SK-N-SH treated with all-trans-retinoic acid at 6 μM for 48 hours (cell line): ENCODE data around the gene BBS9.

Experiments used
- ARNTL ChIP-seq: fragments of 450-650 bp; formaldehyde crosslinking; IDR thresholded peaks from 2 replicates; pipeline ENCODE4 v1.5.0; 2020; ENCODE audit warnings: low read depth, mild to moderate bottlenecking, moderate library complexity, borderline replicate concordance
- ESRRG ChIP-seq: fragments of 250-450 bp; sonication (Bioruptor Pico); IDR thresholded peaks from 2 replicates; pipeline ENCODE4 v1.6.1; 2021; ENCODE audit warnings: mild to moderate bottlenecking
- GLIS3 ChIP-seq: fragments of 250-450 bp; sonication (Bioruptor Pico); IDR thresholded peaks from 2 replicates; pipeline ENCODE4 v1.5.0; 2020; ENCODE audit warnings: mild to moderate bottlenecking, moderate library complexity
- OSR1 ChIP-seq: fragments of 250-450 bp; sonication (Bioruptor Pico); IDR thresholded peaks from 2 replicates; pipeline ENCODE4 v1.8.0; 2022; ENCODE audit warnings: moderate library complexity, mild to moderate bottlenecking, inconsistent platforms
- PATZ1 ChIP-seq: fragments of 250-450 bp; sonication (Bioruptor Pico); IDR thresholded peaks from 2 replicates; pipeline ENCODE4 v1.8.0; 2020; ENCODE audit warnings: mild to moderate bottlenecking, moderate library complexity, borderline replicate concordance
- SNAI2 ChIP-seq: fragments of 250-450 bp; sonication (Bioruptor Pico); IDR thresholded peaks from 2 replicates; pipeline ENCODE4 v1.5.0; 2020; ENCODE audit warnings: mild to moderate bottlenecking, moderate library complexity
- TOX ChIP-seq: fragments of 250-450 bp; sonication (Bioruptor Pico); IDR thresholded peaks from 2 replicates; pipeline ENCODE4 v1.8.0; 2021; ENCODE audit warnings: mild to moderate bottlenecking, moderate library complexity, borderline replicate concordance
- TSHZ2 ChIP-seq: fragments of 250-450 bp; sonication (Bioruptor Pico); IDR thresholded peaks from 2 replicates; pipeline ENCODE4 v1.5.0; 2020; ENCODE audit warnings: mild to moderate bottlenecking, moderate library complexity
- ZC3H10 ChIP-seq: fragments of 250-450 bp; sonication (Bioruptor Pico); IDR thresholded peaks from 2 replicates; pipeline ENCODE4 v1.5.1; 2021; ENCODE audit warnings: mild to moderate bottlenecking, moderate library complexity
- ZFP30 ChIP-seq: fragments of 450-650 bp; formaldehyde crosslinking; IDR thresholded peaks from 2 replicates; pipeline ENCODE4 v1.5.0; 2022; ENCODE audit warnings: mild to moderate bottlenecking, moderate library complexity
- ZNF565 ChIP-seq: fragments of 450-650 bp; formaldehyde crosslinking; conservative IDR thresholded peaks from 2 replicates; pipeline ENCODE4 v1.5.0; 2020; ENCODE audit warnings: low read depth, mild to moderate bottlenecking, moderate library complexity
- ZNF70 ChIP-seq: fragments of 450-650 bp; formaldehyde crosslinking; IDR thresholded peaks from 2 replicates; pipeline ENCODE4 v1.5.0; 2020; ENCODE audit warnings: mild to moderate bottlenecking, moderate library complexity
- TF ChIP-seq, protein P1 (sequence below): fragments of 250-450 bp; sonication (Bioruptor Pico); IDR thresholded peaks from 2 replicates; pipeline ENCODE4 v1.8.0; 2021; ENCODE audit warnings: low read depth, mild to moderate bottlenecking, moderate library complexity, borderline replicate concordance
- TF ChIP-seq, protein P2 (sequence below): fragments of 250-450 bp; sonication (Bioruptor Pico); IDR thresholded peaks from 2 replicates; pipeline ENCODE4 v1.5.1; 2021; ENCODE audit warnings: mild to moderate bottlenecking, moderate library complexity

- TF ChIP-seq, protein P1, sequence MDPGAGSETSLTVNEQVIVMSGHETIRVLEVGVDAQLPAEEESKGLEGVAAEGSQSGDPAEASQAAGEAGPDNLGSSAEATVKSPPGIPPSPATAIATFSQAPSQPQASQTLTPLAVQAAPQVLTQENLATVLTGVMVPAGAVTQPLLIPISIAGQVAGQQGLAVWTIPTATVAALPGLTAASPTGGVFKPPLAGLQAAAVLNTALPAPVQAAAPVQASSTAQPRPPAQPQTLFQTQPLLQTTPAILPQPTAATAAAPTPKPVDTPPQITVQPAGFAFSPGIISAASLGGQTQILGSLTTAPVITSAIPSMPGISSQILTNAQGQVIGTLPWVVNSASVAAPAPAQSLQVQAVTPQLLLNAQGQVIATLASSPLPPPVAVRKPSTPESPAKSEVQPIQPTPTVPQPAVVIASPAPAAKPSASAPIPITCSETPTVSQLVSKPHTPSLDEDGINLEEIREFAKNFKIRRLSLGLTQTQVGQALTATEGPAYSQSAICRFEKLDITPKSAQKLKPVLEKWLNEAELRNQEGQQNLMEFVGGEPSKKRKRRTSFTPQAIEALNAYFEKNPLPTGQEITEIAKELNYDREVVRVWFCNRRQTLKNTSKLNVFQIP = 0 out of 2 replicates have a peak, but pooled peaks have one; percentile 17
- no peak for TF ChIP-seq ARNTL (CRISPR knock-in tag)
- TF ChIP-seq ZFP30 = no peak
- TF ChIP-seq TOX (CRISPR knock-in tag) = no peak; the same call in 1 of the 2 replicates
- no peak for TF ChIP-seq GLIS3 (CRISPR knock-in tag)
- TF ChIP-seq ZC3H10 (CRISPR knock-in tag) = no peak
- no peak for TF ChIP-seq ZNF70 (CRISPR knock-in tag)
- TF ChIP-seq SNAI2 (CRISPR knock-in tag) = no peak
- TF ChIP-seq OSR1 (CRISPR knock-in tag) = no peak
- TF ChIP-seq ZNF565 (CRISPR knock-in tag) = no peak
- 0 out of 2 replicates have a peak, but pooled peaks have one; percentile 54 for TF ChIP-seq PATZ1 (CRISPR knock-in tag)
- TF ChIP-seq TSHZ2 (CRISPR knock-in tag) = no peak
- TF ChIP-seq ESRRG (CRISPR knock-in tag) = no peak
- TF ChIP-seq, protein P2, sequence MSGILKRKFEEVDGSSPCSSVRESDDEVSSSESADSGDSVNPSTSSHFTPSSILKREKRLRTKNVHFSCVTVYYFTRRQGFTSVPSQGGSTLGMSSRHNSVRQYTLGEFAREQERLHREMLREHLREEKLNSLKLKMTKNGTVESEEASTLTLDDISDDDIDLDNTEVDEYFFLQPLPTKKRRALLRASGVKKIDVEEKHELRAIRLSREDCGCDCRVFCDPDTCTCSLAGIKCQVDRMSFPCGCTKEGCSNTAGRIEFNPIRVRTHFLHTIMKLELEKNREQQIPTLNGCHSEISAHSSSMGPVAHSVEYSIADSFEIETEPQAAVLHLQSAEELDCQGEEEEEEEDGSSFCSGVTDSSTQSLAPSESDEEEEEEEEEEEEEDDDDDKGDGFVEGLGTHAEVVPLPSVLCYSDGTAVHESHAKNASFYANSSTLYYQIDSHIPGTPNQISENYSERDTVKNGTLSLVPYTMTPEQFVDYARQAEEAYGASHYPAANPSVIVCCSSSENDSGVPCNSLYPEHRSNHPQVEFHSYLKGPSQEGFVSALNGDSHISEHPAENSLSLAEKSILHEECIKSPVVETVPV (CRISPR knock-in tag) = no peak
These were observed 323.6 kb downstream of the BBS9 start for GRCh38 chr7:33452805-33453502.
